Prostate gland (tissue), 2 donors: Measurements from ENCODE around the gene CHST11. TPM values are rescaled to one million over a fixed set of nuclear protein-coding genes. Genes with fewer than 3 reads are reported as not detected.

ENCODE experiments used
- DNase-seq: peaks from one replicate; pipeline ENCODE4 v3.0.0-alpha.2; 2019; ENCODE audit warnings: low spot score
- H3K27ac ChIP-seq, 2 donors: fragments of 200-600 bp; sonication (generic); 2 replicates each; pipeline ENCODE4 v1.5.1; 2017 to 2019
- H3K27me3 ChIP-seq: fragments of 200-600 bp; sonication (generic); replicated peaks from 2 replicates; pipeline ENCODE4 v1.5.1; 2019; ENCODE audit not compliant: insufficient read depth
- H3K36me3 ChIP-seq, 2 donors: fragments of 200-600 bp; sonication (generic); 1 replicate in 1 of 2; 2 replicates in 1 of 2; pipeline versions ENCODE4 v1.5.1 to v1.8.1; 2017 to 2019
- H3K4me1 ChIP-seq: fragments of 200-600 bp; sonication (generic); replicated peaks from 2 replicates; pipeline ENCODE4 v1.5.1; 2019
- H3K4me3 ChIP-seq, 2 donors: fragments of 200-600 bp; sonication (generic); 2 replicates each; pipeline ENCODE4 v1.5.1; 2017 to 2019
- H3K9me3 ChIP-seq: fragments of 200-600 bp; sonication (generic); 2 replicates; pipeline ENCODE4 v1.5.1; 2017
- POLR2A ChIP-seq: fragments of 450-650 bp; IDR thresholded peaks from one replicate; pipeline ENCODE4 v1.6.1; 2016; ENCODE audit warnings: antibody characterized with exemption, mild to moderate bottlenecking
- POLR2AphosphoS5 ChIP-seq: sonication (generic); formaldehyde crosslinking; IDR thresholded peaks from one replicate; pipeline ENCODE4 v1.6.1; 2017; ENCODE audit warnings: antibody characterized with exemption
- WGBS: methylation state at CpG from one replicate; pipeline ENCODE4 v1.1.5; 2018; 5-methylcytosine and 5-hydroxymethylcytosine counted together
- intact Hi-C: fragments of 100-400 bp; cut with DNase I; formaldehyde crosslinking; loops from one replicate; pipeline ENCODE4 v1.14.2; 2022
- total RNA-seq, 2 donors: library from RNA; depleted of rRNA; stranded (reverse); fragments of >200 nt; gene quantifications; one replicate each; pipeline ENCODE4 v1.1.0, GENCODE V29; 2016
- TF ChIP-seq, protein P1 (sequence below), 4 experiments: fragments of 200-600 bp in 2 of 4; fragments of 450-650 bp in 2 of 4; sonication (generic) in 2 of 4; IDR thresholded peaks; 1 replicate in 3 of 4; 2 replicates in 1 of 4; pipeline ENCODE4 v1.5.1; 2016 to 2019; ENCODE audit warnings: antibody characterized with exemption in 4 of 4, mild to moderate bottlenecking in 2 of 4, moderate library complexity in 2 of 4

The CHST11 gene
- total RNA-seq, 2 donors from 2014 or later, result 10.4 to 25.4 TPM

DNA sequence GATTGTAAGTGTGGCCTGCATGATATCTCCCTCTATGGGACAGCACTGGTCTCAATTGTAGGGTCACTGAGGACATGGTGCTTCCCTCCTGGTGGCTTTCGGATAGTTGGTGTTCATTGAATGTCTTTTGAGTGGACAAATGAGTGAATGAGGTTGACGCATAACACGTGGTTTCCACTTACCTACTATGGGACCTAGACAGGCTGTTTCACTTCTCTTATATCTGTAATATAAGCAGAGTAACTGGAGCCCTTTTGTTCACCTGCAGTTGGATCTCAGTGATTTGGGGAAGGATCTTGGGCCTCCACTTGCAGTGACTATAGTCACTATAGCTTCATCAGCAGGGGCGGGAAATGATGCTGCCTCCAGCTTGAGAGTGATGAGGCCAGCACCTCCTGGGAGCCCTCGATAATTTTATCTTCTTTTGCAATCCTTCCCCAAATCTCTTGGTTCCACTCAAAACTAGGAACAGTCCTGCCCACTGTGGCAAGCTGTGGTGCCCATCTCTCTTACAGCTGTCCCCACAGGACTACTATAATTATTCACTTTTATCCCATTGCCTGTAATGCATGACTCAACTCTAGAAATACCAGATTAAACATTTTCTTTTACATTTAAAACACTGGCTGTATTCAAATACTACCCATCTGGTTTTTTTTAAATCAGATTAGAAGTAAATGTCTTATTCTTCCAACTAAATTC, 242.9 kb downstream of the CHST11 start:
- TF ChIP-seq POLR2AphosphoS5 (no peak), POLR2A (no peak)
- TF ChIP-seq, protein P1, sequence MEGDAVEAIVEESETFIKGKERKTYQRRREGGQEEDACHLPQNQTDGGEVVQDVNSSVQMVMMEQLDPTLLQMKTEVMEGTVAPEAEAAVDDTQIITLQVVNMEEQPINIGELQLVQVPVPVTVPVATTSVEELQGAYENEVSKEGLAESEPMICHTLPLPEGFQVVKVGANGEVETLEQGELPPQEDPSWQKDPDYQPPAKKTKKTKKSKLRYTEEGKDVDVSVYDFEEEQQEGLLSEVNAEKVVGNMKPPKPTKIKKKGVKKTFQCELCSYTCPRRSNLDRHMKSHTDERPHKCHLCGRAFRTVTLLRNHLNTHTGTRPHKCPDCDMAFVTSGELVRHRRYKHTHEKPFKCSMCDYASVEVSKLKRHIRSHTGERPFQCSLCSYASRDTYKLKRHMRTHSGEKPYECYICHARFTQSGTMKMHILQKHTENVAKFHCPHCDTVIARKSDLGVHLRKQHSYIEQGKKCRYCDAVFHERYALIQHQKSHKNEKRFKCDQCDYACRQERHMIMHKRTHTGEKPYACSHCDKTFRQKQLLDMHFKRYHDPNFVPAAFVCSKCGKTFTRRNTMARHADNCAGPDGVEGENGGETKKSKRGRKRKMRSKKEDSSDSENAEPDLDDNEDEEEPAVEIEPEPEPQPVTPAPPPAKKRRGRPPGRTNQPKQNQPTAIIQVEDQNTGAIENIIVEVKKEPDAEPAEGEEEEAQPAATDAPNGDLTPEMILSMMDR (IDR thresholded peaks at IDR 0.05), result no peak
- Histone ChIP-seq H3K4me3 (no peak overlapping the region), H3K9me3 (no peaks in the 10 kb centered on the region), H3K36me3 (no peaks in the 10 kb centered on the region), H3K4me1 (no peaks in the 10 kb centered on the region), H3K27me3 (no peaks in the 10 kb centered on the region), H3K27ac (no peak overlapping the region)
- intact Hi-C loops, result no loop called here
- 77% methylated on average over 5 of the region's 5 CpGs for WGBS
- DNase-seq, result no peak

DNA sequence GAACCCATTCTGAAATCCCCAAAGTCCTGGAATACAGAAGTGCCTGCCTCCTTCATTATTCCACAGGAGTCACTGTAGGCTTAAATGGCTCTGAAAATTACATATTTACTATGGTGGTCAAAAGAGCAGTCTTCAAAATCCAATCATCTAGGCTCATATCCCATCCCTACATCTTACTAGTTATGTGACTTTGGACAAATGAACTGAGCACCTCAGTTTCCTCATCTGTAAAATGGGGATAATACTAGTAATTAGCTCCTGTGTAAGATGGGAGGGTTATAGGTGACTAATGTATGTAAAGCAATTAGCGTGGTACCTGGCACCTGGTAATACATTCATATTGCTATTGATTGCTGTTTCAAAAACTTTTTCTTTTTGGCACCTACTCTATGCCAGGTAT, 243.6 kb downstream of the CHST11 start:
- no peak overlapping the region for H3K4me3 ChIP-seq
- TF ChIP-seq POLR2A (no peak), POLR2AphosphoS5 (no peak)
- TF ChIP-seq, protein P1 (IDR thresholded peaks at IDR 0.05), result no peak
- WGBS, result 100% methylated on average over 1 of the region's 1 CpG
- no peaks in the 10 kb centered on the region for H3K4me1 ChIP-seq
- no peak overlapping the region for H3K27ac ChIP-seq
- intact Hi-C loops, result no loop called here
- no peaks in the 10 kb centered on the region for H3K36me3 ChIP-seq
- H3K27me3 ChIP-seq, result no peaks in the 10 kb centered on the region
- DNase-seq, result no peak
- no peaks in the 10 kb centered on the region for H3K9me3 ChIP-seq

DNA sequence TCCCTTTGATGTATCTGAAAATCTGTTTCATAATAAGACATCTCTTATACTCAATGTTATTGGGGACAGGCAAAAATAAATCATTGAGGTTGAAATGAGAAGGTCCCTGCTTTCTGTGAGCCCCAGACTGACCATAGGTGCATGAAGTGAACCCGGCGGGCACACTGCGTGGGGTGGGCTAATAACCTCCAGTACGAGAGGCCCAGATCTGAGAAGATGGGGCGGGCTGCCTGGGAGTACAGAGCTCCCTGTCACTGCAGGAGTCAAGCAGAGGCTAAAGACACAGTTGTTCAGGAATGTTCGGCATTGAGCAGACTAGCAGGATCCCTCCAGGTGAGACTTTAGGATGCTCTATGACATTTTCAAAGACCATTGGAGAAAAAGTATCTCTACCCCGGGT, 244.6 kb downstream of the CHST11 start:
- intact Hi-C loops, result no loop called here
- no peak overlapping the region for H3K4me3 ChIP-seq
- 91% methylated on average over 7 of the region's 7 CpGs for WGBS

DNA sequence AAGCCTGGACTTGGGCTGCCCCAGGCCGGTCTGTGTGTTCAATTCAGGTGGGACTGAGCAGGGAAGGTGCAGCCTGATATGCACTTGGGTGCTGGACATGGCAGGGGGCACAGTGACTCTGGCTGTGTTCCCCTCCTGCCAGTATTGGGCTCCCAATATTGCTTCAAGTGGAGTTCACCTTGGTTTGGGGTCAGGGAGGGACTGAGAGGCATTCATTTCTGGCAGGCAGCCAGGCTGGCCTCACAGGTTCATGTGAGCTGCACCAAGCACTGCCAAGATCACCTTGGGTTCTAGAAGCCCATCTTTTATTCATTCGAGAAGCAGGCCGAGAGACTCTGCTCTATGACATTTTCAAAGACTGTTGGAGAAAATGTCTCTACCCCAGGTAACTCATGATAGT, 245.0 kb downstream of the CHST11 start:
- no peaks in the 10 kb centered on the region for H3K9me3 ChIP-seq
- no peaks in the 10 kb centered on the region for H3K27me3 ChIP-seq
- intact Hi-C loops, result no loop called here
- H3K4me1 ChIP-seq, result no peaks in the 10 kb centered on the region
- no peak for DNase-seq
- H3K27ac ChIP-seq, result no peak overlapping the region
- H3K4me3 ChIP-seq, result no peak overlapping the region
- WGBS, result 100% methylated on average over 3 of the region's 3 CpGs
- no peaks in the 10 kb centered on the region for H3K36me3 ChIP-seq
- TF ChIP-seq POLR2A (no peak), POLR2AphosphoS5 (no peak)
- TF ChIP-seq, protein P1 (IDR thresholded peaks at IDR 0.05), result no peak

More for the DNA sequence above, 244.6 kb downstream of the CHST11 start:
- H3K27ac ChIP-seq, result no peak overlapping the region
- H3K36me3 ChIP-seq, result no peaks in the 10 kb centered on the region
- no peaks in the 10 kb centered on the region for H3K27me3 ChIP-seq
- no peak for TF ChIP-seq POLR2AphosphoS5
- TF ChIP-seq, protein P1 (IDR thresholded peaks at IDR 0.05), result no peak
- TF ChIP-seq POLR2A, result no peak
- no peaks in the 10 kb centered on the region for H3K4me1 ChIP-seq
- DNase-seq, result no peak
- H3K9me3 ChIP-seq, result no peaks in the 10 kb centered on the region

DNA sequence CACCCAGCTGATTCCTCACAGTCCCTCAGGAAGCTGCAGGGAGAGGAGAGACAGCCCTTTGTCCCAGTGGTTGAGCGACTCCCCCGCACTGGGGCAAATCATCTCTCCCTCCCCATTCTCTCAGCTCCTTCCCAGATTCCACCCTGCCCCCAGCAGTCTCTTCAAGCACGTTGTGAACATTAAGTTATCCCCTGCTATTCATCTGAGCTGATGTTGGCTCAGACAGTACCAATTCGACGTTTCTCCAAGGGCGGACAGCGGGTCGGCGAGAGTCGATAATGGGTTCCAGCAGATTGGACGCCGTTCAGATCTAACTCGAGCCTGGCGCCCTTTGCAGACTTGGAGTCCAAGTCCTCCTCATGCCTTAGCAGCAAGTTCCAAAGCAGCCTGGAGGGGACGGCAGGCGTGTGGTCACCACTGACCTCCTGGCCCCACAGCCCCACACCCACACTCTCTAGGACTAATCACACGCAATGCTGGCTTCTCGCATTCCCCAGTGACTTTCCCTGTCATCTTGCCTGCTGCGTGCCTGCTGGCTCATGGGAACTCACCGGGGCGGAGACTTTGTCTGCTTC, 245.9 kb downstream of the CHST11 start:
- no peak for DNase-seq
- H3K27me3 ChIP-seq, result no peaks in the 10 kb centered on the region
- H3K4me3 ChIP-seq, result no peak overlapping the region
- intact Hi-C loops, result no loop called here
- no peak overlapping the region for H3K27ac ChIP-seq
- no peaks in the 10 kb centered on the region for H3K4me1 ChIP-seq
- TF ChIP-seq POLR2AphosphoS5 (no peak), POLR2A (no peak)
- TF ChIP-seq, protein P1 (IDR thresholded peaks at IDR 0.05), result no peak
- H3K9me3 ChIP-seq, result no peaks in the 10 kb centered on the region
- H3K36me3 ChIP-seq, result no peaks in the 10 kb centered on the region
- 71% methylated on average over 21 of the region's 21 CpGs for WGBS
